ENCODE results near the gene ECSCR. TPM values are rescaled to one million over a fixed set of nuclear protein-coding genes. Genes with fewer than 3 reads are reported as not detected.

ECSCR gene
- polyA plus RNA-seq, 1 donor from 2014 or later: not detected

GRCh38 chr5:139453683-139454567 is 8.6 kb downstream of the ECSCR start:
- H3K79me2 ChIP-seq (replicated peaks; ENCODE audit: insufficient read depth, low read length): no peaks in the 10 kb centered on the region
- no peak overlapping the region for H3K4me2 ChIP-seq (ENCODE audit: low read length)
- H3K9me2 ChIP-seq (ENCODE audit: insufficient read depth, low read length): no peaks in the 10 kb centered on the region
- H3K27ac ChIP-seq (ENCODE audit: low read length): no peak overlapping the region
- no peaks in the 10 kb centered on the region for H3K27me3 ChIP-seq (ENCODE audit: insufficient read depth, low read depth, low read length)
- H3K36me3 ChIP-seq (ENCODE audit: insufficient read depth, low read length): no peaks in the 10 kb centered on the region
- H3K4me3 ChIP-seq (ENCODE audit: low read length): no peak overlapping the region
- H3F3A ChIP-seq (ENCODE audit: insufficient read depth, low read length, poor library complexity, severe bottlenecking): no peaks in the 10 kb centered on the region
- no peaks in the 10 kb centered on the region for H3K9me3 ChIP-seq (ENCODE audit: low read length)
- no peaks in the 10 kb centered on the region for H4K20me1 ChIP-seq (ENCODE audit: insufficient read depth)
- no peak overlapping the region for H2AFZ ChIP-seq (ENCODE audit: low read depth, low read length)
- H3K9ac ChIP-seq (ENCODE audit: low read length): no peak overlapping the region
- TF ChIP-seq, protein P1, sequence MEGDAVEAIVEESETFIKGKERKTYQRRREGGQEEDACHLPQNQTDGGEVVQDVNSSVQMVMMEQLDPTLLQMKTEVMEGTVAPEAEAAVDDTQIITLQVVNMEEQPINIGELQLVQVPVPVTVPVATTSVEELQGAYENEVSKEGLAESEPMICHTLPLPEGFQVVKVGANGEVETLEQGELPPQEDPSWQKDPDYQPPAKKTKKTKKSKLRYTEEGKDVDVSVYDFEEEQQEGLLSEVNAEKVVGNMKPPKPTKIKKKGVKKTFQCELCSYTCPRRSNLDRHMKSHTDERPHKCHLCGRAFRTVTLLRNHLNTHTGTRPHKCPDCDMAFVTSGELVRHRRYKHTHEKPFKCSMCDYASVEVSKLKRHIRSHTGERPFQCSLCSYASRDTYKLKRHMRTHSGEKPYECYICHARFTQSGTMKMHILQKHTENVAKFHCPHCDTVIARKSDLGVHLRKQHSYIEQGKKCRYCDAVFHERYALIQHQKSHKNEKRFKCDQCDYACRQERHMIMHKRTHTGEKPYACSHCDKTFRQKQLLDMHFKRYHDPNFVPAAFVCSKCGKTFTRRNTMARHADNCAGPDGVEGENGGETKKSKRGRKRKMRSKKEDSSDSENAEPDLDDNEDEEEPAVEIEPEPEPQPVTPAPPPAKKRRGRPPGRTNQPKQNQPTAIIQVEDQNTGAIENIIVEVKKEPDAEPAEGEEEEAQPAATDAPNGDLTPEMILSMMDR (IDR thresholded peaks at IDR 0.05; ENCODE audit: poor library complexity, severe bottlenecking): no peak
- TF ChIP-seq EP300 (conservative IDR thresholded peaks at IDR 0.05; ENCODE audit: poor library complexity, severe bottlenecking) (no peak), MXI1 (conservative IDR thresholded peaks at IDR 0.05; ENCODE audit: poor library complexity, severe bottlenecking) (no peak), TAF1 (IDR thresholded peaks at IDR 0.05; ENCODE audit: low read depth) (no peak), POLR2AphosphoS5 (IDR thresholded peaks at IDR 0.05) (no peak), EZH2 (IDR thresholded peaks at IDR 0.05; ENCODE audit: borderline replicate concordance, insufficient read depth, low read length, poor library complexity, severe bottlenecking) (no peak), REST (IDR thresholded peaks at IDR 0.05; ENCODE audit: borderline replicate concordance) (no peak), SMC3 (conservative IDR thresholded peaks at IDR 0.05; ENCODE audit: poor library complexity) (no peak), RAD21 (conservative IDR thresholded peaks at IDR 0.05) (no peak)

DNA sequence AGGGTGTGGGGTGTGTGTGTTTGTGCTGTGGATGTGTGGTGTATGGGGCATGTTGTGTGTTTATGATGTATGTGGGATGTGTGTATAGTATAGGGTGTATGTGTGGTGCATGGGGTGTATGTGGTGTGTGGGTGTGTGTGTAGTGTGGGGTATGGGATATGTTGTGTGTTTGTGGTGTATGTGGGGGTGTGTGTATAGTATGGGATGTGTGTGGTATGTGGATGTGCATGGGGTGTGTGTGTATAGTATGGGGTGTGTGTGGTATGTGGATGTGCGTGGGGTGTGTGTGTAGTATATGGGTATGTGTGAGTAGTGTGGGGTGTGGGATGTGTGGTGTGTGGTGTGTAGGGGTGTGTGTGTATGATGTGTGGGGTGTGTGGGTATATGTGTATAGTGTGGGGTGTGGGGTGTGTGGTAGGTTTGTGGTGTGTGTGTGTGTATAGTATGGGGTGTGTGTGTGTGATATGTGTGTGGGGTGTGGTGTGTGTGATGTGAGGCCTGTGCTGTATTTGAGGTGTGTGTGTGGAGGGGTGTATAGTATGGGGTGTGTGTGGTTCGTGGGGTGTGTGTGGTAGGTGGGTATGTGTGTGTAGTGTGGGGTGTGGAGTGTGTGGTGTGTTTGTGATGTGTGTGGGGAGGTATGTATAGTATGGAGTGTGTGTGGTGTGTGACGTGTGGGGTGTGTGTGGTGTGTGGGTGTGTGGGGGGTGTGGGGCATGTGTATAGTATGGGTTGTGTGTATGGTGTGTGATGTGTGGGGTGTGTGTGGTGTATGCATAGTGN is 10.5 kb downstream of the ECSCR start:
- Histone ChIP-seq H3K27ac (ENCODE audit: low read length) (no peak overlapping the region), H2AFZ (ENCODE audit: low read depth, low read length) (no peak overlapping the region), H3K27me3 (ENCODE audit: insufficient read depth, low read depth, low read length) (no peaks in the 10 kb centered on the region), H3K79me2 (replicated peaks; ENCODE audit: insufficient read depth, low read length) (no peaks in the 10 kb centered on the region), H3K9me2 (ENCODE audit: insufficient read depth, low read length) (no peaks in the 10 kb centered on the region), H4K20me1 (ENCODE audit: insufficient read depth) (no peaks in the 10 kb centered on the region), H3K9ac (ENCODE audit: low read length) (no peak overlapping the region), H3F3A (ENCODE audit: insufficient read depth, low read length, poor library complexity, severe bottlenecking) (no peaks in the 10 kb centered on the region), H3K4me3 (ENCODE audit: low read length) (no peak overlapping the region), H3K9me3 (ENCODE audit: low read length) (no peaks in the 10 kb centered on the region), H3K36me3 (ENCODE audit: insufficient read depth, low read length) (no peaks in the 10 kb centered on the region), H3K4me2 (ENCODE audit: low read length) (no peak overlapping the region)
- no peak for TF ChIP-seq SMC3 (conservative IDR thresholded peaks at IDR 0.05; ENCODE audit: poor library complexity)
- TF ChIP-seq EZH2 (IDR thresholded peaks at IDR 0.05; ENCODE audit: borderline replicate concordance, insufficient read depth, low read length, poor library complexity, severe bottlenecking): no peak
- no peak for TF ChIP-seq POLR2AphosphoS5 (IDR thresholded peaks at IDR 0.05)
- TF ChIP-seq REST (IDR thresholded peaks at IDR 0.05; ENCODE audit: borderline replicate concordance): no peak
- no peak for TF ChIP-seq RAD21 (conservative IDR thresholded peaks at IDR 0.05)
- no peak for TF ChIP-seq EP300 (conservative IDR thresholded peaks at IDR 0.05; ENCODE audit: poor library complexity, severe bottlenecking)
- no peak for TF ChIP-seq MXI1 (conservative IDR thresholded peaks at IDR 0.05; ENCODE audit: poor library complexity, severe bottlenecking)
- no peak for TF ChIP-seq TAF1 (IDR thresholded peaks at IDR 0.05; ENCODE audit: low read depth)
- TF ChIP-seq, protein P1 (IDR thresholded peaks at IDR 0.05; ENCODE audit: poor library complexity, severe bottlenecking): no peak

Data from neural cell (in vitro differentiated cells).